ENCODE results near the gene COPE.
A peak's percentile ranks its signal among the peaks of the same experiment; 100 is the strongest.
"Not testable (repeated sequence)": the region's sequence is repeated elsewhere in the genome, so short reads cannot be mapped to it uniquely, and the experiment has no call there.

The COPE gene

DNA sequence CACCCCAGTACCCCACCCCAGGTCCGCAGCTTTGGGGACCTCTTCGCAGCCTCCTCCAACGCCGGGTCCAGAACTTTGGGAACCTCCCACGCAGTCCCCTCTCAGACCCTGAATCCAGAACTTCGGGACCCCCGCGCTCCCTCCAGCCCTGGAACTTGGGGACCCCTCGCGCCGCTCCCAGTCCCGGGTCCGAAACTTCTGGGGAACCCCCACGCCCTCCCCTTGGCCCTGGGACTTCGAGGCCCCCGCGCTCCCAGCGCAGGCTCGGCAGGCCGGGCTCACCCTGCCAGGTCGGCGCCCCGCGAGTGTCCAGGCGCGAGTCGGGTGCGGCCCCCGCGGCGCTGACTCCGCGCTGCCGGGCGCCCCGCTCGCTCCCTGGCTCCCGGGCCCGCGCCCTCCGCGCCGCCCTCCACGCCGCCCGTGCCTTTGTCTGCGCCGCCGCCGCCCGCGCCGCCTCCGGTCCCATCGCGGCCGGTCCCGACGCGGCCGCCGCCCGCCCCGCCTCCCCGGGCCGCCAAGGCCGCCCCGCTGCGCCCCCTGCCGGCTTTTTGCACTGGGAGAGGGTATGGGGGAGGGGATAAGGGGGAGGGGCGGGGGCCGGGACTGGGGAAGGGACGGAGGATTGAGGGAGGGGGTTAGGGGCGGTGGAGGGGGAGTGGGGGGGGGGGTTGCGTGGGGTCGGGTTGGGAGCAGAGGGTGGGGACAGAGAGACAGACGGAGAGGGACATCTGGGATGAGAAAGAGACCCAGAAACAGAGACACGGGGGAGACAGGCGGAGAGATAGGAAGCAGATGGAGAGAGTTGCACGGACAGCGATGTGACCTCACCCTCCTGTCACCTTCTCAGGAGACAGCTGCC is 21.8 kb upstream of the COPE start, which contains the start of gene HOMER3:
HOMER3 (minus strand) TSS at position 449 of the 859 bp plus-strand sequence. CDS start 2,235 bp downstream, outside the sequence.
- peak; percentile 12 for DNase-seq

DNA sequence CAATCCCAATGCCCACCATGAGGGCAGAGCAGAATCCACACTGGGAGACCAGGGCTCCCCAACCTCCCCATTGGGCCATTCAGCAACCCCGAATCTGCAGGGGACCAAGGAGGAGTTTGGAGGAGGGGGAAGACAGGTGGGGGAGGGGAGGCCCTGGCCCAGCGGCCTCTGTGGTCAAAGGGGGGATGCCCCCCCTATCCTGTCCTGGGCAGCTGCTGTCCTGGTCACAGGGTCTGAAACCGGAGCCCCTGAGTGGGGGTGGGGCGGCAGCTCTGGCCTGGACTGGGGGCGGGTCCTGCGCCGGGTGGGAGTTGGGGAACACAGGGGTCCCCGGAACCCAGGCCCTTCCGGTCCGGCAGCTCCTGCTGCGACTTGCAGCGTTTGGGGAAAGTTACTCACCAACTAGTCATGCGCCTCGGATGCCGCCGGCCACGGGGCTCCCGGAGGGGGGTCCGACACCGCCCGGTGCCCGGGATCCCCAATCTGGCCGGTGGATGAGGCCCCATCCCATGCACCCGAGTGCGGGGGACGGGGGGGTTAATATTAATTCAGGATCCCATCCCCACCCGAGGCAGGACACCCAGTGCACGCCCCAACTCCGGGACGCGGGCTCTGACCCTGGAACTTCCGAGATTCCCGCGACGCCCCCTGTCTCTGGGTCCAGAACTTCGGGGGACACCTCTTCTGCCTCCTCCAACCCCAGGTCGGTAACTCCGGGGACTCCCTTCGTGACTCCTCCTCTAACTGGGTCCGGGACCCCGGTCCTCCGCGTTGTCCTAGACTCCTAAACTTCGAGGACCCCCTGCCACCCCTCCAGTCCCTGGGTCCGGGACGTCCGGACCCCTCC is 21.0 kb upstream of the COPE start:
- peak; percentile 10 for DNase-seq

DNA sequence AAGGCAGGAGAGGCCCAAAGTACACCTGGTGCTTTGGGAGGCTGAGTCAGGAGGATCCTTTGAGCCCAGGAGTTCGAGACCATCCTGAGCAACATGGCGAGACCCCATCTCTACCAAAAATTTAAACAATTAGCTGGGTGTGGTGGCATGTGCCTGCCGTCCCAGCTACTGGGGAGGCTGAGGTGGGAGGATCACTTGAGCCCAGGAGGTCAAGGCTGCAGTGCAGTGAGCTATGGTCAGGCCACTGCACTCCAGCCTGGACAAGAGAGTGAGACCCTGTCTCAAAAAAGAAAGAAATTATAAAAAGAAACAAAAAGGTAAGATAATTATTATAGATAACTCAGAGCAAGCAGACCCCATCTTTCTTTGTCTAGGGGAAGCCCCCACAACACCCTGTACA is 20.0 kb upstream of the COPE start:
- no peak for DNase-seq

DNA sequence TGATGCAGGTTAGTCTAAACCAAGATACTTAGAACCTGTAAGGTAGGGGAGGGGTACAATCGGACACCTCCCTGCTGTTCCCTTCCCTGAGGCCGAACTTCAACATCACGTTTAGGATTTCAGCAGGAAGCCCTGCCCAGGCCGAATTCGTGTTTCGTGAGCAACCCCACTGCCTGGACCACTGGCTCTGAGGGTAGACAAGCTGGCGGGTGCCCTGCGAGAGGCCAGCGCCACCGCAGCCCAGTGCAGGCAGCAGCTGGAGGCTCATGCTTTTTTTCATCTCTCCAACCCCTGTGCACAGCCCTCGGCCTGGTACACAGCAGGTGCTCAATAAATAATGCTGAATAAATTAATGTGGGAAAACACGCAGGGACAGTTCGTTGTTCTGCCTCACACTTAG is 14.1 kb upstream of the COPE start:
- no peak for DNase-seq

DNA sequence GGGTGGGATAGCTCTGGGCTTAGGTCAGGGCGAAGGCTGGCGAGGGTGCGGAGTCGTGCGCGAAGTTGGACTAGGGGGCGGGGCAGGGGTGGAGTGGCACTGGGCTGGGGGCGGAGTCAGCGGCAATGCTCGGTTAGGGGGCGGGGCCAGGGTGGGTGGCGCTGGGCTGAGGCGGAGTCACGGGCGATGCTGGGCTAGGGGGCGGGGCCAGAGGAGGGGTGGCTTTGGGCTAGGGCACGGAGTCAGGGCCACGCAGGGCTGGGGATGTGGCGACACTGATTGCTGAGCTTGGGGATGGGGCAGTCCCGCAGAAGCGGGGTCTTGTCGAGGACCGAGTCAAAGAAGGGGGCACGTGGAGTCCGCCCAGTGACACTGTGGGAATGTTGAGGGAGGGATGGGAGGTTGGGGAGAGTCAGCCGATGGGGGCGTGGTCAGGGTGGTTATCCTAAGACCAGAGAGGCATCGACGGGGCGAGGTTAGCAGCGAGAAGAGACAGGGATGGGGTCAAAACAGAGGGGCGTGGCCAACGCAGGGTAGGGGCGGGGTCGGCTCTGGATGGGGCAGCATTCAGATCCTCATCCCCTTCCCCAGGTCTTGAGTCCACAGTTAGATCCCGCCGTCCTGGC is 13.1 kb upstream of the COPE start:
- no peak for DNase-seq

DNA sequence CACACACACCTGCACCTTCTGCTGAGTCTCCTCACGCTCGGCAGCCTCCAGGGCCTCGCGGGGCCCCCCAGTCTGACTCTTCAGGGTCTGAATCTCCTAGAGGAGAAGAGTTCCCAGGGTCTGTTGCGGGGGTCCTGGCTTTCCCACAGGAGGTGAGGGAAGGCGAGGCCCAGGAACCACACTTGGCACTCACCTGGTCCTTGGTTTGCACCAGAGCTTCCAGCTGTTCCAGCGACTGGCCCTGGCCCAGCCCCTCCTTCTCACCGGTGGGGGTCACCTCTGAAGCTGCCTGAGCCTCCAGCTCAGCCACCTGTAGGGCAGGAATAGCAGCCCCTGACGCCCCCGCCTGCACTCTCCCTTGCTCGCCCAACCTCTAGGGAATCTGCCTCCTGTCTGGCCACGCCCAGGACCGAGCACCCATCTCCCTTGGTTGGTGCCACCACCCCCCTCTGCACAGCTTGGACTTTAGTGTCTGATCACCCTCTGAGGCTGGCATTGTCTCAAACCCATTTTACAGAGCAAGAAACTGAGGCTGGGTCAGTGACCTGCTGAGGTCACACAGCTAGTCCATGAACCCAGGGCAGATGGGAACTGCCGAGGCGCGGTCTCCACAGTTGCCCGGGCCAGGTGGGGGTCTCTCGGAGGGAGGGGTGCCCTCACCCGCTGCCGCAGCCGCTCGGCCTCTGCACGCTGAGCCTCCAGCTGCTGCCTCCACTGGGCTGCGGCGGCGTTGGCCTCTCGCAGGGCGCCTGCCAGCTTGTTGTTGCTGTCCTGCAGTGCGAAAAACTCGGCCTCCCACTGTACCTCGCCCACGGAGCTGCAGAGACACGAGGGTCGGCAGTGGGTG is 12.4 kb upstream of the COPE start:
- no peak for DNase-seq

DNA sequence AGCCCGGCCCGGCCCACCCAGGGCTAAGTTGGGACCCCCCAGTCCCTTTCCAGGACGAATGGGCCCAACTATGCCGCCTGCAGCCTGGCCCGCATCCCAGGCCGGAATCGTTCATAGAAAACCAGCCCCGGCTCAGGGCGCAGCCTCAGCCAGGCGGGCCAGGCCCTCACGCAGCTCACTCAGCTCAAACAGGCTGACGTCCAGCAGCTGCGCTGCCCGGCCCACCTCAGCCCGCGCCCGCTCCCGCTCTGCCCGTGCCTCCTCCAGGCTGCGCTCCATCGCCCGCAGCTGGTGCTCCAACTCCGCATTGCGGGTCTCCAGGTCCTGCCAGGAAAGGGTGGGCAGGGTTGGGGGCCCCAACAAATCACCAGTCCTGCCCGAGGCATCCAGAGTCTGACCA is 10.1 kb upstream of the COPE start:
- no peak for DNase-seq

DNA sequence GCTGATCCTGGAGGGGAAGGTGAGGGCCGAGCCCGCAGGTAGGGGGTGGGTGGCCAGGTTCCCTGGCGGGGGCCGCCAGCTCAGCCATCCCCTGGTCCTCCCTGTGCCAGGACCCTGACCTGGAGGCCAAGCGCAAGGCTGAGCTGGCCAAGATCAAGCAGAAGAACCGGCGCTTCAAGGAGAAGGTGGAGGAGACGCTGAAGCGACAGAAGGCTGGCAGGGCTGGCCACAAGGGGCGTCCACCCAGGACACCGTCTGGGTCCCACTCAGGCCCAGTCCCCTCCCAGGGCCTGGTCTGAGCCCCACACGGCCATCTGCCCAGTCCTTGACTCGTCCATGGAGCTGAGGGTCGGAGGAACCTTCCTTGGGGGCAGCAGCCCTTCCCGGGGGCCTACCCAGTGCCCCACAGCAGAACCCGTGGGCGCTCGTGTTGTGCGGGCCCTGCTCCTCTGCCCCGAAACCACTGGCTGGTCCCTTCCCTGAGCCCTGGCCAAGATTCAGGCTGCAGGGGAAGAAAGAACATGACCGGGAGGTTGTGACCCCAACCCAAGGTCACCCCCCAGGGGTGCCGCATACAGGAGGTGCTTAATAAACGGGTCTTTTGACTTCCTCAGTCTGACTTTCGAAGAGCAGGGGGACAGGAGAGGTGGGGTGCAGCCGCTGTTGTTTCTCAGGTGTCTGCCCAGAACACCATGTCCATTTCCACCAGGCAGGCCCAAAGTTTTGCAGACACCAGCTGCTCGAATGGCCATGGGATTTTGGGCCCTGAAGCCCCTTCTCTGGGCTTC is 9.0 kb upstream of the COPE start:
- no peak for DNase-seq

DNA sequence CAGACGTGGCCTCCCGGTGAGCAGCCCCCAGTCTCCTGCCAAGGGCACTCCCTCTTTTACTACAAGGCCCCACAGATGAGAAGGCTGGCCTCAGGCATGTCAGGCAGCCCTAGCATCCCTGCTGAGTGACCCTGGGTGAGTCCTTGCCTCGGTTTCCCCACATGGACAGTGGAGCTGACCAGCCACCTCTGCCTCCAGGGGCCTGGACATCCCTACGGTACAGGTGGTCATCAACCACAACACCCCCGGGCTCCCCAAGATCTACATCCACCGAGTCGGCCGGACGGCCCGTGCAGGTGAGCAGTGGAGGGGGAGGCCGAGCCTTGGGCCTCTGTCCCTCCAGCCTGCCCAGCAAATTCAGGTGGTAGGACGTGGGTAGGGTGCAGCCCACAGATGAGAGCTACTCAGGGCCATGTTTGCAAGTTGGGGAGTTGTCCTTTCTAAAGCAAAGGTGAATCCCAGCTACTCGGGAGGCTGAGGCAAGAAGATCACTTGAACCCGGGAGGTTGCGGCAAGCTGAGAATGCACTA is 5.6 kb upstream of the COPE start:
- no peak for DNase-seq

DNA sequence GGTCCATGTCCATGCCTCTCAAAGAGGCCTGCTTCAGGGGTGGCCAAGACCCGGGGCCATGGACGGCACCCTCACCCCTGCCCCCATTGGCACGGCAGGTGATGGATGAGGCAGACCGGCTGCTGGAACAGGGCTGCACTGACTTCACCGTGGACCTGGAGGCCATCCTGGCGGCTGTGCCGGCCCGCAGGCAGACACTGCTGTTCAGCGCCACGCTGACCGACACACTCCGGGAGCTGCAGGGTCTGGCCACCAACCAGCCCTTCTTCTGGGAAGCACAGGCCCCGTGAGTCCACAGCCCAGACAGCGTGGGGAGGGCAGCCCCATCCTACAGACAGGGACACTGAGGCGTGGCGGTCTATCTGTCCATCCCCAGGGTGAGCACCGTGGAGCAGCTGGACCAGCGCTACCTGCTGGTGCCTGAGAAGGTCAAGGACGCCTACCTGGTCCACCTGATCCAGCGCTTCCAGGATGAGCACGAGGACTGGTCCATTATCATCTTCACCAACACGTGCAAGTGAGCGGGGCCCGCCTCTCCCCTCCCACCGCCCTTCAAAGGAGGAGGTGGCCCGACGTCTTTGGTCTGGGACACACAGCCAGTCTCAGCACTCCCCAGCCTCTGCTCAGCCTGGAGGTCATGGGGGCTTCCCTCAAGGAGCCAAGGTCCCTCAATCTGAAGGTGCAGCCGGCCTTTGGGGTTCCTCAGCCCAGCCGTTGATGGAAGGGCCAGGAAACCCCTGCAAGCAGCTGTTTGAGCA is 3.2 kb upstream of the COPE start:
- no peak for DNase-seq

DNA sequence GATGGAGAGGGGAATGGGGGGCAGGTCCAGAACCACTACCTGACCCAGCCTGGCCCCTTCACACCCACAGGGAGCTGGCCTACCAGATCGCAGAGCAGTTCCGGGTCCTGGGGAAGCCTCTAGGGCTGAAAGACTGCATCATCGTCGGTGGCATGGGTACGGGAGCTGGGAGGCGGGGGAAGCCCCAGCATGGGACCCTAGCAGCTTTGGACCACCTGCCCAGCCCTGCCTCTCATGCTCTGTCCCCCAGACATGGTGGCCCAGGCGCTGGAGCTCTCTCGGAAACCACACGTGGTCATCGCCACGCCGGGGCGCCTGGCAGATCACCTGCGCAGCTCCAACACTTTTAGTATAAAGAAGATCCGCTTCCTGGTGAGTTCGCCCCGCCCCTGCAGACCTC is 2.4 kb upstream of the COPE start:
- DNase-seq: no peak

DNA sequence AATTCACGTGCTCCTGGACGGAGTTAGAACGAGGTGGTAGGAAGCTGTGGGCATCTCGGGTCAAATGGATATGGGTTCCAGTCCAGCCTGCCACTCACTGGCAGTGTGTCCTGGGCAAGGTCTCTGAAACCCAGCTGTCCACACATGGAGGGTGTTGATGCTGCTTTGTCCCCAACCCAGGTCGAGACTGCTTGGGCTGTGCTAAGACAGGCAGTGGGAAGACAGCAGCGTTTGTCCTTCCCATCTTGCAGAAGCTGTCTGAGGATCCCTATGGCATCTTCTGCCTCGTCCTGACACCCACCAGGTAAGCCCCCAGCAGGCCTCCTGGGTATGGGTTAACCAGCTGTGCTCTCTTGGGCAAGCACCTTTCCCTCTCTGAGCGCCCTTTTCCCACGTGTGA is 1.2 kb upstream of the COPE start:
- DNase-seq: no peak

DNA sequence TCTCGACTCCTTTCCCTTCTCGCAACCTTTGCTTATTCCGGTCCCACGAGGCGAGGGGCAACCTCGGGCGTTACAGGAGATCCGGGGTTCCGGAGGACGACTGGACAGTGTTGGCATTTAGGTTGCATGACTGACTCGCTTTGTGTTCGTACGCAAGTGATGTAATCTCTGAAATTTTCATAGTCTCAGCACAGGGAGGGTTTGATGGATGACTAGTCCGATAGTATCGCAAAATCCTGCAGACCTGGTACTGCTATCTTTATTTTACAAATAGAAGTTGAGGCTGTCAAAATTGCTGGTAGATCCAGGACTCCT is 670 bp upstream of the COPE start:
- DNase-seq: no peak

DNA sequence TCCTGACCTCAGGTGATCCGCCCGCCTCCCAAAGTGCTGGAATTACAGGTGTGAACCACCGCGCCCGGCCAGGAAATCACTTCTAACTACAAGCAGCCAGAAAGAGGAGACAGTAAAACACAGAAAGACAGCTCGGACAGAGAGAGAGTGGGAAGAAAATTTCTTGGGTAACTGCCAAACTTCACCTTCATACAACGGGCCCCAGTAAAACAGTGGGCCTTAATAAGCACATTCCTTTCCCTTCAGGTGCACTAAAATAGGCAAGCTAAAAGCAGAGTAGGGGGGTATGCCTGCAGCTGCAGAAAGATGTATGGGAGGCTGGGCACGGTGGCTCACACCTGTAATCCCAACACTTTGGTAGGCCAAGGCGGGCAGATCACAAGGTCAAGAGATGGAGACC is 1.6 kb downstream of the COPE start:
- DNase-seq: not testable (repeated sequence)

DNA sequence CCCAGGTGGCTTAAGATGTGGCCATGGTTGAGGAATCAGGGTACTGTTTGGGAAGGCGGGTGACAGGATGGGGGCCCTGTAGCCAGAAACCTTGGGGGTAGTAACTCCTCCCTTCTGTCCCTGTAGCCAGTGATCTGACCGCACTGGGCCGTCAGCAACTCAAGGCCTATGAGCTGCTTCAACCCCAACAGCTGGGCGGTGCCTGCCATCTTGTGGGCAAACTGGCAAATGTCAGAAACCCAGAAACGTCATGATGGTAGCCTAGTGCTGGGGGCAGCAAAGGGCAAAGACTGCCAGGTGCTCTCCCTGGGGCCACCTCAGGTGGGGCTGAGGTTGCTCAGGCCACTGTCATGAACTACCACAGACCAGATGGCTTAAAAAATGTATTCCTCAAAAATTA is 3.5 kb downstream of the COPE start:
- no peak for DNase-seq

DNA sequence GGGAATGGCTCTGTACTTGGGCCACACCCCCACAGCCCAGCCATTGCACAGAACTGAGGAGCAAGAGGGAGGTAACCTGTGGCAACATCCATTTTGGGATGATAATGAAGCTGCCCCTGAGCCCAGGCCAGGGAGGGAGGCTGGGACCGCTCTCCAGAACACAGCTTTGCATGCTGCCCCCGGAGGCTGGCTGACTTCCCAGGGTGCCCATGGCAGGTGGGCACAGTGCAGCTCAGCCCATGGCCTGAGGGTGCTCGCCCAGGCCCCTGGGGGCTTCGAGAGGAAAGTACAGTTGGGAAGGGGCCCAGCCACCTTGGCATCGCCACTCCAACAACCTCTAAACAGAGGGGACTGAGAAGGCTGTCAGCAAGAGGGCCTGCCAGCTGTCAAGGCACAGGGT is 5.7 kb downstream of the COPE start:
- no peak for DNase-seq

DNA sequence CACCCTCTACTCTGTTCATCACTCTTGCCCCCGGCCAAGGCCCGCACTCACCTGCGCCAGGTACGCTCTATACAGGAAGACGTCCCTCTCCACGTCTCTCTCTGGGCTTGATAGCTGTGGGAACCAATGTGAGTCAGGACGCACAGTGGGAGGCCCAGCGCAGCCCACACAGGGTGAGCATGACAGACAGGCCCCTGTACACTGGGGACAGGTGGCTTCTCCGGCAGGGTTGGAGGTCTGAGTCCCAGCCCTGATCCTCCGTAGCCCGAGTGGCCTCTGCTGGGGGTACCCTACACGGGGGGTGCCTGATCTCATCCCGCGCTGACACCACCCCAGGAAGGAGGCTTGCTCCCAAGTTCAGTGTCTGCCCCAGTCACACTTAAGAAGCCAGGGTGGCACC is 6.3 kb downstream of the COPE start:
- DNase-seq: no peak

DNA sequence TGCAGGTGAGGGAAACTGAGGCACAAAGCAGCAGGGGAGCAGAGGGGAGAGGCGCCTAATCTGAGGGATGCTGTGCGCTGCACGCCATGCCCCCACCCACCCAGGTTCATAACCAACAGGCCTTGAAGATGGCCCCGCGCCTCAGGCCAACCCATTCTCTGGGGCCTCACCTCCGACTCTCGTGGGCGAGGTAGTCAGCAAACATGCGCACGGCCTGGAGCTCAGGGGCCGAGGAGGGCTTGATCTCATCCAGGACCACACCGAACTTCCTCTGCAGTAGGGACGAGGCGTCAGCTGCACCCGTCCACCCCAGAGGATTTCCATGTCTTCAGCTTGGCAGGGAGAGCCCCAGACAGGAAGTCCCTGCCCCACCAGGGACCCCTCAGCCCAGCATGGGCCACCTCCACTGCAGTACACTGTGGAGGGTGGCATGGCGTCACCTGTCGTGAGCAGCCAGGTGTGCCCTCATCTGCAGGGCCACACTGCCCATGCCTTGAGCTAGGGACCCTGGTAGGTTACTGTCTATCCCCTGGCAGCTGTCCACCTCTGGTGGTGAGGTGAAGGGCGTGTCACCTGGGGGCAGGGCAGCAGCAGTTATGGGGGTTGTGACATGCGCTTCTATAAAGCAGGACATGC is 8.3 kb downstream of the COPE start:
- DNase-seq: no peak

DNA sequence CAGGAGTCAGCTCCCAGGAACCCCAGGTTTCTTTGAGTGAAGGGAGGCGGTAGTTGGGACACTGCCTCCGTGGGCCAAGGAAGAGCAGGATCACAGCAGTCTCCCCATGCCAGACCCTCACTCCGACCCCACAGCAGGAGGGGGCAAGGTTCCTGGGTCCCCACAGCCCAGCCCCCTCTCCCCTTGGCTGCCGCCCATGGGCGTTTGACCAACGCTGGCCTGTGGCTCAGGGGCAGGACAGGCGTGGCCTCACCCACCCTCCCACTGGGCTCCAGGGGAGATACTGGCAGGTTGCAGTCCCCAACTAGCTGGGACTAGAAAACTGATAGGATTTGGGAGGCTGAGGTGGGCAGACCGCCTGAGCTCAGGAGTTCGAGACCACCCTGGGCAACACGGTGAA is 9.2 kb downstream of the COPE start:
- DNase-seq: no peak

DNA sequence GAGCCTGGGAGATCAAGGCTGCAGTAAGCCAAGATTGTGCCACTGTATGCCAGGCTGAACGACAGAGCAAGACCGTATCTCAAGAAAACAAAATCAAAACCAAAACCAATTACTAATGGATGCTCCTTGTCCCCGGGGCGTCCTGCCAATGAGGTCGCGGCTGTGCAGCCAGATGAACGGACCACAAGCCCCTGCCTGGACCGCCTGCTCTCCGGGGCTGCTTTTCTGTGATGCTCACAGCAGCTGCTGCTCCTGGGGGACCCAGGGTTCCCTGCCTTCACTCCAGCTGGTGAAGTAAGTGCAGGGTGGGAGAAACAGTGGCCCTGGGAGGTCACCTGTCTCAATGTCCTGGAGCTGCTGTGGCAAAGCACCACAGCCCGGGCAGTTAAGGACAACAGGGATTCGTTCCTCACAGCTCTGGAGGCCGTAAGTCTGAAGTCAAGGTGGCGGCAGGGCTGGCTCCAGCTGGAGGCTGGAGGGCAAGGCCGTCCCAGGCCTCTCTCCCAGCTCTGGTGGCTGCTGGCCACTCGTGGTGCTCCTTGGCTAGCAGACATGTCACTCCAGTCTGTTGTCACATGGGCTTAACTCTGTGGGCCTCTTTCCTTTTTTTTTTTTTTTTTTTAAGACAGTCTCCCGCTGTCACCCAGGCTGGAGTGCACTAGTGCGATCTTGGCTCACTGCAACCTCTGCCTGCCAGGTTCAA is 10.1 kb downstream of the COPE start:
- no peak for DNase-seq

Measured in GF-D8 (cell line).